ENCODE data around the gene RASGEF1B. TPM values are rescaled to one million over a fixed set of nuclear protein-coding genes. Genes with fewer than 3 reads are reported as not detected.

Gene RASGEF1B
- total and polyA plus RNA-seq, 2 of the 13 experiments (the other 11 are each of a cell fraction or from before 2014, with no cell fraction given): 0.04 TPM

- no peak for DNase-seq (ENCODE audit: low spot score)
- Histone ChIP-seq H4K20me1 (ENCODE audit: insufficient read depth, low read length) (no peaks in the 10 kb centered on the region), H3K4me1 (ENCODE audit: insufficient read depth, low read length) (no peaks in the 10 kb centered on the region), H3K4me3 (replicated peaks in 1 of 3; ENCODE audit: insufficient read depth in 1 of 3, low read depth in 2 of 3, low read length in 3 of 3) (no peak overlapping the region), H3K79me2 (ENCODE audit: insufficient read depth, low read length) (no peaks in the 10 kb centered on the region), H2AFZ (ENCODE audit: low read length) (no peak overlapping the region), H3K9me3 (ENCODE audit: low read length) (no peaks in the 10 kb centered on the region), H3K9ac (ENCODE audit: insufficient read depth, low read depth, low read length) (no peak overlapping the region), H3K27me3 (ENCODE audit: control insufficient read depth in 1 of 2, insufficient read depth in 2 of 2, low read length in 2 of 2) (no peaks in the 10 kb centered on the region; a peak in 1 of 5 replicates), H3K27ac (ENCODE audit: extremely low read length, insufficient read depth, low read length) (no peak overlapping the region), H3K36me3 (replicated peaks in 1 of 2; ENCODE audit: control insufficient read depth in 1 of 2, insufficient read depth in 2 of 2, low read length in 2 of 2) (no peaks in the 10 kb centered on the region), H3K4me2 (ENCODE audit: low read depth, low read length) (no peak overlapping the region)
- no TSS peak for BruUV-seq (replicated peaks)
- no peak for FAIRE-seq
- CTCF ChIA-PET (ENCODE audit: low intra/inter-chr PET ratio, low total read pairs): no interaction called here
- intact Hi-C loops (cut with micrococcal nuclease; ENCODE audit: unreplicated experiment): no loop called here
- WGBS (ENCODE audit: low lambda C conversion rate): 0% methylated on average over 1 of the region's 1 CpG
- no peak for ATAC-seq
- POLR2A ChIA-PET: no interaction called here
- in situ Hi-C loops (cut with HindIII; ENCODE audit: extremely low pct_ligation_motif_present, low pct_unique_long_range_greater_than_20kb): no loop called here
- no peak for TF ChIP-seq ZNF709 (CRISPR knock-in tag; IDR thresholded peaks at IDR 0.05)
- TF ChIP-seq ZBTB14 (CRISPR knock-in tag; IDR thresholded peaks at IDR 0.05): no peak
- no peak for TF ChIP-seq TP53 (CRISPR knock-in tag; conservative IDR thresholded peaks at IDR 0.05)
- TF ChIP-seq MTF1 (CRISPR knock-in tag; IDR thresholded peaks at IDR 0.05): no peak
- TF ChIP-seq ZBTB8A (CRISPR knock-in tag; IDR thresholded peaks at IDR 0.05; ENCODE audit: borderline replicate concordance, low read depth): no peak
- no peak for TF ChIP-seq SNAPC5 (CRISPR knock-in tag; IDR thresholded peaks at IDR 0.05; ENCODE audit: borderline replicate concordance)
- TF ChIP-seq ZBTB3 (CRISPR knock-in tag; IDR thresholded peaks at IDR 0.05; ENCODE audit: borderline replicate concordance, low read depth): no peak
- no peak for TF ChIP-seq CHD2 (IDR thresholded peaks at IDR 0.05; ENCODE audit: low read depth, low read length)
- no peak for TF ChIP-seq ZNF275 (CRISPR knock-in tag; IDR thresholded peaks at IDR 0.05; ENCODE audit: borderline replicate concordance)
- no peak for TF ChIP-seq CSRNP1 (CRISPR knock-in tag; IDR thresholded peaks at IDR 0.05)
- no peak for TF ChIP-seq ZBTB7B (CRISPR knock-in tag; IDR thresholded peaks at IDR 0.05)
- no peak for TF ChIP-seq PAXIP1 (CRISPR knock-in tag; conservative IDR thresholded peaks at IDR 0.05)
These were observed 53.1 kb downstream of the RASGEF1B start for GRCh38 chr4:81418572-81418971.

Measured in HepG2 (cell line).